Ovary (tissue), 3 donors: Measurements from ENCODE around the gene LRRC66.

Source experiments
- CTCF ChIP-seq, 3 donors: fragments of 450-650 bp in 2 of 3; fragments of 200-600 bp in 1 of 3; IDR thresholded peaks; one replicate each; pipeline versions ENCODE4 v1.5.1 to v1.8.0; 2016 to 2022; ENCODE audit warnings: antibody characterized with exemption in 3 of 3, mild to moderate bottlenecking in 1 of 3
- EP300 ChIP-seq: sonication (generic); formaldehyde crosslinking; IDR thresholded peaks from one replicate; pipeline ENCODE4 v1.6.1; 2017; ENCODE audit warnings: antibody characterized with exemption
- POLR2A ChIP-seq: fragments of 450-650 bp; IDR thresholded peaks from one replicate; pipeline ENCODE4 v1.6.1; 2017; ENCODE audit warnings: antibody characterized with exemption, mild to moderate bottlenecking, moderate library complexity
- donor health status: DM: no; HTN: no; CAD: no.

DNA sequence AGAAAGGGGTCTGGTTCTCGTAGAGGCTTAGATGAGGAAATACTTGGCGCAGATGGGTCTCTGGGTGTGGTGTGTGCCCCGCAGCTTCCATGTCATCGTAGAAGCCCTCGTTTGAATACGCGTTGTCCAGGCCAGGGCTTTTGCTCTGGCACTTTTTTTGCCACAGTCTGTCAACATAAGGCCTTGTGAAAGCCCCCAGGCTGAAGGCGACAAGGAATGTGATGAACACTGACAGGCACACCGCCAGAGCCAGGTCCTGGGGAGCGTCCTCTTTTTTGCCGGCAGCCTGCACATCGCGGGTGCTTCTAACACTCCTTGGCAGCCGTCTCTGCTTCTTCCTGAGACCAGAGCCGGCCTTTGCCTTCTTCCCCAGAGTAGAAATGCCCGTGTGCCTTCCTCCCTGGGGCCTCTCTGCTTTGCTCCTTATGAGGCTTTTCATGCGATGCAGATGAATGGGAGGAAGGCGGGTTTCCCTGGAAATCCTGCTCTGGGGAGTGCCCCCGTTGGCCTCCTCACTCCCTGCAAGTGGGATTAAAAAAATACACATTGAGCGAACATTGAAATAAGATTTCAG lies 24.4 kb downstream of the LRRC66 start:
- TF ChIP-seq POLR2A (no peak), CTCF (IDR thresholded peaks at IDR 0.05) (no peak), EP300 (no peak)
